ENCODE data around the gene PDZD11. TPM values are rescaled to one million over a fixed set of nuclear protein-coding genes. Genes with fewer than 3 reads are reported as not detected.

PDZD11 gene
- total RNA-seq, 2 experiments from 2014 or later, result 23.3 to 27.4 TPM

DNA sequence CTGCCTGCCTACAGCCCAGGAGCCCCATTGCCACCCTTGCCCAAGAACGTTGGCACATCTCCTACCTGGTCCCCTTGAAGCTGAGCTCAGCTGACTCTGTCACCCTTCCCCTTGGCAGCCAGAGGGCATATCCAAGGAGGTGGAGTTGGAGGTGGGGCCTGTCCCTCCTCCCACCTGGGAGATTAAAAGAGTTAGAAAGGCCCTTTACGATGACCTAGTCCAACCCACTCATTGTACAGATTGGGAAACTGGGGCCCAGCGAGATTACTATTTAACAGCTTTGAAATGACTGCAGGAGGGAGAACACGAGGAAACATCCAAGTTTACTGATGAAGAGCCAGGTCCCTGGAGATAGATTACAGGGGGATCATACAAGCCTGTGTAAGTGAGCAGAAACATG is 29.6 kb downstream of the PDZD11 start, which contains the start of gene P2RY4:
Gene P2RY4 (minus strand): TSS at position 101 of the 400 bp plus-strand sequence. CDS start 580 bp downstream, outside the sequence.
- Histone ChIP-seq H3K4me3 (ENCODE audit: low read depth, low read length, poor library complexity, severe bottlenecking) (no peak within 1 kb of the TSS), H3K9me3 (ENCODE audit: low read length) (no peaks in the 10 kb centered on the region), H3K9me2 (ENCODE audit: insufficient read depth, low read length) (no peaks in the 10 kb centered on the region), H3K79me2 (ENCODE audit: insufficient read depth, low read depth, low read length) (no peaks in the 10 kb centered on the region), H3K36me3 (ENCODE audit: insufficient read depth, low read length) (no peaks in the 10 kb centered on the region), H3K4me1 (ENCODE audit: insufficient read depth, low read length, poor library complexity, severe bottlenecking) (no peaks in the 10 kb centered on the region), H3K27ac (ENCODE audit: low read depth, low read length, poor library complexity, severe bottlenecking) (no peak within 1 kb of the TSS), H2AFZ (ENCODE audit: low read length) (no peak within 1 kb of the TSS), H4K20me1 (ENCODE audit: insufficient read depth, low read length) (no peaks in the 10 kb centered on the region), H3K4me2 (ENCODE audit: low read length) (no peak within 1 kb of the TSS)
- intact Hi-C loops (cut with micrococcal nuclease; ENCODE audit: unreplicated experiment), result no loop called here
- no TSS peak for BruUV-seq (replicated peaks)
- ChIA-PET CTCF (ENCODE audit: unreplicated experiment) (no interaction called here), POLR2A (no interaction called here)
- TF ChIP-seq EZH2phosphoT487 (IDR thresholded peaks at IDR 0.05; ENCODE audit: borderline replicate concordance, low read depth, low read length), result no peak
- TF ChIP-seq, protein P1, sequence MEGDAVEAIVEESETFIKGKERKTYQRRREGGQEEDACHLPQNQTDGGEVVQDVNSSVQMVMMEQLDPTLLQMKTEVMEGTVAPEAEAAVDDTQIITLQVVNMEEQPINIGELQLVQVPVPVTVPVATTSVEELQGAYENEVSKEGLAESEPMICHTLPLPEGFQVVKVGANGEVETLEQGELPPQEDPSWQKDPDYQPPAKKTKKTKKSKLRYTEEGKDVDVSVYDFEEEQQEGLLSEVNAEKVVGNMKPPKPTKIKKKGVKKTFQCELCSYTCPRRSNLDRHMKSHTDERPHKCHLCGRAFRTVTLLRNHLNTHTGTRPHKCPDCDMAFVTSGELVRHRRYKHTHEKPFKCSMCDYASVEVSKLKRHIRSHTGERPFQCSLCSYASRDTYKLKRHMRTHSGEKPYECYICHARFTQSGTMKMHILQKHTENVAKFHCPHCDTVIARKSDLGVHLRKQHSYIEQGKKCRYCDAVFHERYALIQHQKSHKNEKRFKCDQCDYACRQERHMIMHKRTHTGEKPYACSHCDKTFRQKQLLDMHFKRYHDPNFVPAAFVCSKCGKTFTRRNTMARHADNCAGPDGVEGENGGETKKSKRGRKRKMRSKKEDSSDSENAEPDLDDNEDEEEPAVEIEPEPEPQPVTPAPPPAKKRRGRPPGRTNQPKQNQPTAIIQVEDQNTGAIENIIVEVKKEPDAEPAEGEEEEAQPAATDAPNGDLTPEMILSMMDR (conservative IDR thresholded peaks at IDR 0.05; ENCODE audit: low read length), result no peak
- DNase-seq (ENCODE audit: low spot score), result no peak

DNA sequence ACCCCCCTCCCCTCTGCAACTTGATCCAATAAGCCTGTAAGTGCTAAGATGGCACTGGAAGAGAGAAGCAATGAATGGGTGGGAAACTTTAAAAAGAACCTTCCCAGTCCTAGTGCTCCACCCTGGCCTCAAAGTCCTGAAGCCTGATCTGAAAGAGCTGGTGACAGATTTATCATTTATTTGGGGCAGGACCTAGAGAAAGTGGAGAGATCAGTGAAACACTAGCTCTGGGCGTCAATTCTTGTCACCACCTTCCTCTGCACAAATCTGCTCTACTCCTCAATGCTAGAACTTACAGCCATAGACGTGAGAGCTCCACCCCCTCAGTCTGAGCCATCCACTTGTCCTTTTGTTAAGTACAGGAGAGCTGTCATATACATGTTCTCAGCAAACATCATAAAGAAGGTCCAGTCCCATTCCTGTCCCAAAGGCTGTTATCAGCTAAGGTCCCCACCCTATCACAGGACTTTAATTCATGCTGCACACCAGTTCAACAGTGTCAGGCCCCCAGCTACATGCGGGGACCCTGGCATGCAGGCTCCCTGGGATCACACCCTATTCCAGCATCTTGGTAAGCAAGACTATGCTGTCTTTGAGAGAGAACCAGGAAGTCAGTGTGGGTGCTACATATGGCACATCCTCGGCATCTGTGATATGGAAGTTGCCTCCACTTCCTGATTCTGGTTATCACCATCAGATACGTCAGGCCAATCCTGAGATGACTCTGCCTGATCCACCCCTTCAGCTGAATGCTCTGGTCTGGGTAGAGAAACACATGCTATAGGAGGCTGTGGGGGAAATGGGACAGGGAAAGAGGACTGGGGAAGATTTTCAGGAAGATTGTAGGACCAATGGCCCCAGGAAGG is 32.1 kb downstream of the PDZD11 start:
- H3K27ac ChIP-seq (ENCODE audit: low read depth, low read length, poor library complexity, severe bottlenecking), result no peak overlapping the region
- no peak overlapping the region for H2AFZ ChIP-seq (ENCODE audit: low read length)
- ChIA-PET CTCF (ENCODE audit: unreplicated experiment) (no interaction called here), POLR2A (interaction anchor here (0.6 kb wide), 1 partner anchor 196 kb away, joined by 3 read pairs; no protein-coding TSS in a partner anchor)
- H3K36me3 ChIP-seq (ENCODE audit: insufficient read depth, low read length), result no peaks in the 10 kb centered on the region
- TF ChIP-seq, protein P1 (conservative IDR thresholded peaks at IDR 0.05; ENCODE audit: low read length), result no peak
- no peak for TF ChIP-seq EZH2phosphoT487 (IDR thresholded peaks at IDR 0.05; ENCODE audit: borderline replicate concordance, low read depth, low read length)
- H3K9me3 ChIP-seq (ENCODE audit: low read length), result no peaks in the 10 kb centered on the region
- intact Hi-C loops (cut with micrococcal nuclease; ENCODE audit: unreplicated experiment), result no loop called here
- no peak for DNase-seq (ENCODE audit: low spot score)
- no peaks in the 10 kb centered on the region for H3K79me2 ChIP-seq (ENCODE audit: insufficient read depth, low read depth, low read length)
- H3K9me2 ChIP-seq (ENCODE audit: insufficient read depth, low read length), result no peaks in the 10 kb centered on the region
- no peak overlapping the region for H3K4me3 ChIP-seq (ENCODE audit: low read depth, low read length, poor library complexity, severe bottlenecking)
- no peaks in the 10 kb centered on the region for H3K4me1 ChIP-seq (ENCODE audit: insufficient read depth, low read length, poor library complexity, severe bottlenecking)
- no TSS peak for BruUV-seq (replicated peaks)
- no peaks in the 10 kb centered on the region for H4K20me1 ChIP-seq (ENCODE audit: insufficient read depth, low read length)
- no peak overlapping the region for H3K4me2 ChIP-seq (ENCODE audit: low read length)

DNA sequence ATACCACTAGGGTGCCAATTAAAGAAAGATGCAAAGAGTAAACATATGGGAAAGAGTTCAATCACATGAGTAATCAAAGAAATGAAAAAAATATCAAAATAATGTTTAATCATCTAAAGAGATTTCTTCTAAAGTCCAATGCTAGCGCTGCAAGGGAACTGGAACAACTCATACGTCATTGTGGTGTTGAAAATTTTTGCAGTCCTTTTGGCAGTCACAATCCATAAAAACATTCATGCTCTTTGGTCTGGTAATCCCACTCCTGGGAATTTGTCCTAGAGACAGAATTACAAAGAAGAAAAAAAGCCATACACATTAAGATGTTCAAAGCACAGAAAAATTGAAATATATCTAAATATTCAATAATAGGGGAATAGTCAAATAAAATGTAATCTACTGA is 34.3 kb downstream of the PDZD11 start:
- Histone ChIP-seq H3K36me3 (ENCODE audit: insufficient read depth, low read length) (no peaks in the 10 kb centered on the region), H3K4me1 (ENCODE audit: insufficient read depth, low read length, poor library complexity, severe bottlenecking) (no peaks in the 10 kb centered on the region), H3K4me3 (ENCODE audit: low read depth, low read length, poor library complexity, severe bottlenecking) (no peak overlapping the region), H4K20me1 (ENCODE audit: insufficient read depth, low read length) (no peaks in the 10 kb centered on the region), H3K9me3 (ENCODE audit: low read length) (no peaks in the 10 kb centered on the region), H3K79me2 (ENCODE audit: insufficient read depth, low read depth, low read length) (no peaks in the 10 kb centered on the region), H3K4me2 (ENCODE audit: low read length) (no peak overlapping the region), H2AFZ (ENCODE audit: low read length) (no peak overlapping the region), H3K9me2 (ENCODE audit: insufficient read depth, low read length) (no peaks in the 10 kb centered on the region), H3K27ac (ENCODE audit: low read depth, low read length, poor library complexity, severe bottlenecking) (no peak overlapping the region)
- DNase-seq (ENCODE audit: low spot score), result no peak
- ChIA-PET POLR2A (no interaction called here), CTCF (ENCODE audit: unreplicated experiment) (no interaction called here)
- BruUV-seq (replicated peaks), result no TSS peak
- TF ChIP-seq, protein P1 (conservative IDR thresholded peaks at IDR 0.05; ENCODE audit: low read length), result no peak
- TF ChIP-seq EZH2phosphoT487 (IDR thresholded peaks at IDR 0.05; ENCODE audit: borderline replicate concordance, low read depth, low read length), result no peak
- intact Hi-C loops (cut with micrococcal nuclease; ENCODE audit: unreplicated experiment), result no loop called here
